Mesendoderm (in vitro differentiated cells): ENCODE data around the gene GPR155.

Experiments used
- DNase-seq: peaks from one replicate; pipeline ENCODE4 v3.0.0; 2013
- H2AK5ac ChIP-seq: 2 replicates; pipeline ENCODE4 v1.6.1; 2013; ENCODE audit warnings: low read length, inconsistent platforms
- H2BK120ac ChIP-seq: 2 replicates; pipeline ENCODE4 v1.6.1; 2013; ENCODE audit warnings: low read depth, mild to moderate bottlenecking, low read length, moderate library complexity, mixed read lengths
- H2BK15ac ChIP-seq: replicated peaks from 2 replicates; pipeline ENCODE4 v1.6.1; 2013; ENCODE audit warnings: low read depth, mild to moderate bottlenecking, moderate library complexity
- H2BK5ac ChIP-seq: 2 replicates; pipeline ENCODE4 v1.6.1; 2013; ENCODE audit warnings: low read length, inconsistent platforms
- H3K18ac ChIP-seq: 2 replicates; pipeline ENCODE4 v1.6.1; 2013; ENCODE audit warnings: mild to moderate bottlenecking, low read length, mixed read lengths
- H3K23ac ChIP-seq: one replicate; pipeline ENCODE4 v1.6.1; 2013; ENCODE audit warnings: low read length
- H3K27ac ChIP-seq: 2 replicates; pipeline ENCODE4 v1.5.1; 2013; ENCODE audit warnings: low read depth, mild to moderate bottlenecking, inconsistent platforms, low read length, moderate library complexity
- H3K27me3 ChIP-seq: 2 replicates; pipeline ENCODE4 v1.6.1; 2013; ENCODE audit warnings: low read length, control low read depth, mild to moderate bottlenecking, inconsistent platforms; ENCODE audit not compliant: insufficient read depth, poor library complexity
- H3K36me3 ChIP-seq: 2 replicates; pipeline ENCODE4 v1.6.1; 2013; ENCODE audit warnings: low read length, inconsistent platforms; ENCODE audit not compliant: control insufficient read depth, insufficient read depth
- H3K4ac ChIP-seq: one replicate; pipeline ENCODE4 v1.6.1; 2013; ENCODE audit warnings: low read depth, mild to moderate bottlenecking, low read length, moderate library complexity
- H3K4me1 ChIP-seq: 2 replicates; pipeline ENCODE4 v1.6.1; 2013; ENCODE audit warnings: low read depth, low read length, inconsistent platforms; ENCODE audit not compliant: control insufficient read depth
- H3K4me2 ChIP-seq: 2 replicates; pipeline ENCODE4 v1.6.1; 2013; ENCODE audit warnings: low read length
- H3K4me3 ChIP-seq: 2 replicates; pipeline ENCODE4 v1.5.1; 2013; ENCODE audit warnings: mild to moderate bottlenecking, low read length
- H3K56ac ChIP-seq: one replicate; pipeline ENCODE4 v1.6.1; 2013; ENCODE audit warnings: low read length
- H3K79me1 ChIP-seq: 2 replicates; pipeline ENCODE4 v1.6.1; 2013; ENCODE audit warnings: low read length, inconsistent platforms
- H3K79me2 ChIP-seq: 2 replicates; pipeline ENCODE4 v1.6.1; 2013; ENCODE audit warnings: mild to moderate bottlenecking, low read length; ENCODE audit not compliant: control insufficient read depth, insufficient read depth
- H3K9ac ChIP-seq: 2 replicates; pipeline ENCODE4 v1.6.1; 2013; ENCODE audit warnings: low read length, inconsistent platforms
- H4K5ac ChIP-seq: one replicate; pipeline ENCODE4 v1.6.1; 2013; ENCODE audit warnings: low read length
- H4K8ac ChIP-seq: one replicate; pipeline ENCODE4 v1.6.1; 2013; ENCODE audit warnings: low read depth, mild to moderate bottlenecking, control low read depth, low read length, moderate library complexity
- WGBS: extraction: QIAGEN DNeasy Blood & Tissue Kit; methylation state at CpG from one replicate; pipeline ENCODE4 v1.1.7; 2013; ENCODE audit warnings: low lambda C conversion rate, missing lambda C conversion rate; ENCODE audit not compliant: insufficient coverage; ENCODE audit errors: extremely low coverage; 5-methylcytosine and 5-hydroxymethylcytosine counted together

The GPR155 gene

DNA sequence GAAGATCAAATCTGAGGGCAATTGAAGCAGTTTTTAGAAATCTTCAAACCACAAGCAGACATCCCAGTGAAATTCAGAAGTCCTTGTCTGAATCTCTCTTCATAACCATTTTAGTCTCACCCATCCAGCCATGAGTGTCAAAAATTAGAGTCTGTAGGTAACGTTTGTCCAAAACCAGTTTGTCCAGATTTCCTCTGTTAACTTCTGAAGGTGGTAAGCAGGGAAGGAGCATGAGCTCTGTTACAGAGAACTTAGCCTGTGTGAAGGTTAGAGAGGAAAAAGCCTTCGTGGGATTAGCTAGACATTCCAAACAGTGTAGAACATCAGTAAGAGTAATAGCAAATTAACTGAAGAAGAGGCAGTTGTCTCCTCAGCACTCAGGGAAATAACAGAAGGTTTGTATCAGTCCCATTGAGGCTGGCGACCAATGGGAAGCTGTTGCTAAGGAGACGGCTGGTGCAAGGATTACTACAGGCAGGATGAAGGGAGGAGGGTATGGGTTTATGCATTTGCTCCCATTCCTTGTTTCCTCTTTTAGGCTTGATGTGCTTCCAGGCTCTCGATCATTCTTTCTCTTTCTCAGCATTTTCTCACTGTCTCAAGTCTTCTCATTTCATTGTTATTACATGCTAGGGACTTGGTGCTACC is 8.7 kb upstream of the GPR155 start:
- no peak overlapping the region for H3K4me2 ChIP-seq
- no peak overlapping the region for H3K27ac ChIP-seq
- no peak overlapping the region for H3K23ac ChIP-seq
- no peaks in the 10 kb centered on the region for H3K79me1 ChIP-seq
- H3K18ac ChIP-seq: no peak overlapping the region
- H3K27me3 ChIP-seq: no peaks in the 10 kb centered on the region
- H3K4me3 ChIP-seq: no peak overlapping the region
- no peak overlapping the region for H4K5ac ChIP-seq
- no peaks in the 10 kb centered on the region for H3K79me2 ChIP-seq
- no peak overlapping the region for H2BK15ac ChIP-seq
- no peak overlapping the region for H3K56ac ChIP-seq
- no peaks in the 10 kb centered on the region for H3K36me3 ChIP-seq
- H2BK120ac ChIP-seq: no peak overlapping the region
- H2AK5ac ChIP-seq: no peak overlapping the region
- DNase-seq: peak; percentile 30
- H3K9ac ChIP-seq: no peak overlapping the region
- peaks cover 2% of the 10 kb centered on the region for H3K4me1 ChIP-seq
- no peak overlapping the region for H2BK5ac ChIP-seq
- no CpG with 5 or more reads among the region's 5 CpGs for WGBS
- H4K8ac ChIP-seq: no peak overlapping the region
- no peak overlapping the region for H3K4ac ChIP-seq

DNA sequence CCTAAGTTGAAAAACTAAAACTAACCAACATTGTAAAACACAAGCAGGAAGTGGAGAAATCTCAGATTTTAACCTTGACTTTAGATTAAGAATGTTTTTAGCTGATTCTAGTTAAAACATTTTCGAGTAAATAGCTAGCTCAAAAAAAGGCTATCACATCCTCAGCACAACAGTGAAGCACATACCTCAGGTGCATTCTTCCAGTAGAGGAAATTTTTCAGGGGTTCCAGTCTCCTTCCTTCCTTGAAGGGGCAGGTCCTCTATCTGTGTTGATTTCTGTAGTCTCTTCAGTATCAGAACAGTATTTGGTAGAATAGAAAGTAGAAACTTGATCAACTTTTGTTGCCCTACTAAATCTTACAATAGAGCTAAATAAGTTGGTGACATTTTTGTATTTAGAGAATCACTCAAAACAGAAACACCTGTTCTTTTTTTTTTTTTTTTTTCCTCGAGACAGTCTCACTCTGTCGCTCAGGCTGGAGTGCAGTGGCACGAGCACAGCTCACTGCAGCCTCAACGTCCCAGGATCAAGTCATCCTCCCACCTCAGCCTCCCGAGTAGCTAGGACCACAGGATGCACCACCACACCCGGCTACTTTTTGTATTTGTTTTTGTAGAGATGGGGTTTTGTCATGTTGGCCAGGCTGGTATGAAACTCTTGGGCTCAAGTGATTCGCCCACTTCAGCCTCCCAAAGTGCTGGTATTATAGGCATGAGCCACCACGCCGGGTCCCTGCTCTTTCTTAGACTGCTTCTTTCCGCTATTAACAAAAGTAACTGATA is 6.9 kb upstream of the GPR155 start:
- no peak overlapping the region for H4K8ac ChIP-seq
- no peak overlapping the region for H3K18ac ChIP-seq
- no peak overlapping the region for H4K5ac ChIP-seq
- H3K79me2 ChIP-seq: no peaks in the 10 kb centered on the region
- no peak overlapping the region for H2BK5ac ChIP-seq
- H3K9ac ChIP-seq: no peak overlapping the region
- no peak overlapping the region for H3K4me2 ChIP-seq
- no peak overlapping the region for H2BK120ac ChIP-seq
- no peak overlapping the region for H3K56ac ChIP-seq
- no peak overlapping the region for H2BK15ac ChIP-seq
- no peak overlapping the region for H3K23ac ChIP-seq
- no peak for DNase-seq
- H3K27ac ChIP-seq: no peak overlapping the region
- no peak overlapping the region for H3K4ac ChIP-seq
- H3K4me1 ChIP-seq: peaks cover 2% of the 10 kb centered on the region
- H3K4me3 ChIP-seq: no peak overlapping the region
- no peak overlapping the region for H2AK5ac ChIP-seq
- no peaks in the 10 kb centered on the region for H3K79me1 ChIP-seq
- no CpG with 5 or more reads among the region's 11 CpGs for WGBS
- no peaks in the 10 kb centered on the region for H3K36me3 ChIP-seq
- H3K27me3 ChIP-seq: no peaks in the 10 kb centered on the region

DNA sequence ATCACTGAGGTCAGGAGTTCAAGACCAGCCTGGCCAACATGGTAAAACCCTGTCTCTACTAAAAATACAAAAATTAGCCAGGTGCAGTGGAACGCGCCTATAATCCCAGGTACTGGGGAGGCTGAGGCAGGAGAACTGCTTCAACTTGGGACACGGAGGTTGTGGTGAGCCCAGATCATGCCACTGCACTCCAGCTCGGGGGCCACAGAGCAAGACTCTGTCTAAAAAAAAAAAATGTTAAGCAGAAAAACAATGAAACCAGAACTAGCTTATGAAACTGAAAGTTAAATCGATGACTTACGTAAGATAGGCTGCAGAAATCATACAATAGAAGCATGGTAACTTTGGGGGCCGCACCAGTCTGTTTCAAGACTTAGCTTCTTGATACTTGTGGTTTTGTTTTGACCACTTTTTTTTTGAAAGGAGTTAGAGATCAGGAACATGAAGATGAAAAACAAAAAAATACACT is 6.2 kb upstream of the GPR155 start:
- Histone ChIP-seq H3K27me3 (no peaks in the 10 kb centered on the region), H3K18ac (no peak overlapping the region), H4K5ac (no peak overlapping the region), H3K27ac (no peak overlapping the region), H2BK120ac (no peak overlapping the region), H3K4me1 (peaks cover 2% of the 10 kb centered on the region), H2BK15ac (no peak overlapping the region), H3K4ac (no peak overlapping the region), H4K8ac (no peak overlapping the region), H3K79me2 (no peaks in the 10 kb centered on the region), H3K56ac (no peak overlapping the region), H3K4me3 (no peak overlapping the region), H3K9ac (no peak overlapping the region), H2AK5ac (no peak overlapping the region), H3K36me3 (no peaks in the 10 kb centered on the region), H3K79me1 (no peaks in the 10 kb centered on the region), H2BK5ac (no peak overlapping the region), H3K4me2 (no peak overlapping the region), H3K23ac (no peak overlapping the region)
- no CpG with 5 or more reads among the region's 7 CpGs for WGBS
- DNase-seq: no peak

DNA sequence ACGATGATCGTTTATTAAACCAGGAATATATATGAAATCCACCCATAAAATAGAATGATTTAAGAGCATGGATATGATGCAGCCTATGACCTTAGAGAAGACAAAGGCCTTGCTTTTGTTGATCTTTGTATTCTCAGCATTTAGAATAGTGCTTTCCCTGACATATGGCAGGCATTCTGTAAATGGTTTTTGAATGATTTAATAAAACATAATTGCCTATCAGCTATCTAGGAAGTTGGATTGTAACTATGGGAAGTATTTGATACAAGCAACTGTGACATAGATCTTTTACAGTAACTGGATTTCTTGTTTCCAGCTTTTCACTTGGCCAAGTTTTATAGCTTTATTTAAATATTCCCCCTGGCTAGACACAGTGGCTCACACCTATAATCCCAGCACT is 5.1 kb upstream of the GPR155 start:
- no peak for DNase-seq
- H3K79me1 ChIP-seq: no peaks in the 10 kb centered on the region

DNA sequence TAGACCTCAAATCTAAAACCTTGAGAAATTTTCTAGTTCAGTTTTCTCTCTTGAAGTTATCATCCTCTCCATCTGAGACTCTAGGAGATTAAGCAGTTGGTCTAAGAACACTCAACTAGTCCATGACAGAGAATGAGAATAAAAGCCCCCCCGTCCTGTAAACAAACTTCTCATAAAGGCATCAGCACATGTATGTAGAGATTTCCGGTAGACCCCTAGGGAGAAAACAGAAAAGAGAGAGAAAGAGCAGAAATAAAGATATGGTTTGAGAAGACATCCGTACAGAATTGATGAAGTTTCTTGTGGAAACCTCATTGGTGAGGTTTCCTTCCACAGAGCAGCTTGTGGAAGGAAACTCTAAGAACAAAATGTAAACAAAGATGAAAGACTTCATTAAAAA is 3.2 kb upstream of the GPR155 start:
- Histone ChIP-seq H2AK5ac (no peak overlapping the region), H3K56ac (no peak overlapping the region), H3K27me3 (no peaks in the 10 kb centered on the region), H3K4ac (no peak overlapping the region), H4K8ac (no peak overlapping the region), H3K36me3 (no peaks in the 10 kb centered on the region), H4K5ac (no peak overlapping the region), H3K4me2 (no peak overlapping the region), H2BK5ac (no peak overlapping the region), H2BK120ac (no peak overlapping the region), H3K4me3 (no peak overlapping the region), H2BK15ac (no peak overlapping the region), H3K79me1 (no peaks in the 10 kb centered on the region), H3K9ac (no peak overlapping the region), H3K23ac (no peak overlapping the region), H3K27ac (no peak overlapping the region), H3K18ac (no peak overlapping the region), H3K4me1 (no peaks in the 10 kb centered on the region), H3K79me2 (no peaks in the 10 kb centered on the region)
- no peak for DNase-seq
- WGBS: no CpG with 5 or more reads among the region's 3 CpGs

More for the DNA sequence above, 5.1 kb upstream of the GPR155 start:
- no peaks in the 10 kb centered on the region for H3K27me3 ChIP-seq
- H2AK5ac ChIP-seq: no peak overlapping the region
- H3K27ac ChIP-seq: no peak overlapping the region
- H3K4ac ChIP-seq: no peak overlapping the region
- H3K79me2 ChIP-seq: no peaks in the 10 kb centered on the region
- H3K4me1 ChIP-seq: peaks cover 2% of the 10 kb centered on the region
- no peak overlapping the region for H2BK5ac ChIP-seq
- H4K5ac ChIP-seq: no peak overlapping the region
- no peak overlapping the region for H2BK15ac ChIP-seq
- no peak overlapping the region for H3K4me3 ChIP-seq
- no peak overlapping the region for H2BK120ac ChIP-seq
- no peak overlapping the region for H3K18ac ChIP-seq
- no peak overlapping the region for H3K4me2 ChIP-seq
- no peak overlapping the region for H3K23ac ChIP-seq
- H3K36me3 ChIP-seq: no peaks in the 10 kb centered on the region
- H4K8ac ChIP-seq: no peak overlapping the region
- WGBS: no CpG with 5 or more reads among the region's 2 CpGs
- H3K9ac ChIP-seq: no peak overlapping the region
- H3K56ac ChIP-seq: no peak overlapping the region
